Lung (tissue), 12 donors: ENCODE results near the gene ZDHHC1. TPM values are rescaled to one million over a fixed set of nuclear protein-coding genes. Genes with fewer than 3 reads are reported as not detected.

Experiments used
- ATAC-seq: fragments of 200-7000 bp; cut with Tn5 transposase; one replicate; pipeline ENCODE4 v1.9.1; 2020; ENCODE audit warnings: moderate number of reproducible peaks; ENCODE audit not compliant: insufficient read depth, low FRiP score
- DNase-seq, 3 donors: peaks; one replicate each; pipeline ENCODE4 v3.0.0-alpha.2; 2013 to 2017
- H3K27ac ChIP-seq, 2 donors: one replicate each; pipeline ENCODE4 v1.5.1; 2013; ENCODE audit warnings: mild to moderate bottlenecking in 2 of 2, moderate library complexity in 2 of 2, control low read depth in 1 of 2, inconsistent platforms in 1 of 2, low read depth in 1 of 2, low read length in 1 of 2
- H3K27me3 ChIP-seq, 3 donors: one replicate each; pipeline ENCODE4 v1.5.1; 2013; ENCODE audit warnings: low read length in 2 of 3; ENCODE audit not compliant: control insufficient read depth in 3 of 3, insufficient read depth in 3 of 3
- H3K36me3 ChIP-seq, 4 donors: one replicate each; pipeline ENCODE4 v1.5.1; 2013; ENCODE audit warnings: low read length in 4 of 4, mild to moderate bottlenecking in 1 of 4, moderate library complexity in 1 of 4; ENCODE audit not compliant: control insufficient read depth in 4 of 4, insufficient read depth in 4 of 4
- H3K4me1 ChIP-seq, 5 donors: one replicate each; pipeline ENCODE4 v1.5.1; 2013; ENCODE audit warnings: low read length in 5 of 5, mild to moderate bottlenecking in 2 of 5, moderate library complexity in 1 of 5; ENCODE audit not compliant: control insufficient read depth in 5 of 5, insufficient read depth in 5 of 5
- H3K4me3 ChIP-seq: one replicate; pipeline ENCODE4 v1.5.1; 2013; ENCODE audit warnings: mild to moderate bottlenecking, control low read depth, moderate library complexity
- H3K9ac ChIP-seq, 2 donors: one replicate each; pipeline ENCODE4 v1.5.1; 2013; ENCODE audit warnings: low read length in 2 of 2, control low read depth in 1 of 2; ENCODE audit not compliant: insufficient read depth in 1 of 2
- H3K9me3 ChIP-seq, 4 donors: one replicate each; pipeline ENCODE4 v1.5.1; 2013; ENCODE audit warnings: low read length in 3 of 4, mild to moderate bottlenecking in 1 of 4, moderate library complexity in 1 of 4; ENCODE audit not compliant: control insufficient read depth in 4 of 4, insufficient read depth in 3 of 4
- WGBS, 2 donors: extraction: QIAGEN DNeasy Blood & Tissue Kit; methylation state at CpG; one replicate each; pipeline ENCODE4 v1.1.7; 2013; 5-methylcytosine and 5-hydroxymethylcytosine counted together
- polyA plus RNA-seq, 2 donors: library from polyadenylated mRNA; stranded (reverse); fragments of 200-250 nt; gene quantifications; one replicate each; pipeline ENCODE4 v1.2.1, GENCODE V29; 2013
- total RNA-seq, 2 donors: library from RNA; depleted of rRNA in 1 of 2; stranded (reverse); fragments of >200 nt in 1 of 2; gene quantifications; one replicate each; pipeline ENCODE4 v1.2.1, GENCODE V29; 2014 to 2021
- TF ChIP-seq, protein P1 (sequence below): IDR thresholded peaks from 2 replicates; pipeline ENCODE4 v1.5.1; 2012; ENCODE audit warnings: mild to moderate bottlenecking; ENCODE audit errors: control extremely low read depth, extremely low read depth
- donor health status: control.
- donor health status: control.
- donor health status: Bipolar disorder and iron deficiency.
- donor health status: healthy.
- donor health status: DM: yes; HTN: yes; CAD: no.

ZDHHC1 gene
- total and polyA plus RNA-seq, 4 donors = 10.9 to 31.8 (median 21.2) TPM

DNA sequence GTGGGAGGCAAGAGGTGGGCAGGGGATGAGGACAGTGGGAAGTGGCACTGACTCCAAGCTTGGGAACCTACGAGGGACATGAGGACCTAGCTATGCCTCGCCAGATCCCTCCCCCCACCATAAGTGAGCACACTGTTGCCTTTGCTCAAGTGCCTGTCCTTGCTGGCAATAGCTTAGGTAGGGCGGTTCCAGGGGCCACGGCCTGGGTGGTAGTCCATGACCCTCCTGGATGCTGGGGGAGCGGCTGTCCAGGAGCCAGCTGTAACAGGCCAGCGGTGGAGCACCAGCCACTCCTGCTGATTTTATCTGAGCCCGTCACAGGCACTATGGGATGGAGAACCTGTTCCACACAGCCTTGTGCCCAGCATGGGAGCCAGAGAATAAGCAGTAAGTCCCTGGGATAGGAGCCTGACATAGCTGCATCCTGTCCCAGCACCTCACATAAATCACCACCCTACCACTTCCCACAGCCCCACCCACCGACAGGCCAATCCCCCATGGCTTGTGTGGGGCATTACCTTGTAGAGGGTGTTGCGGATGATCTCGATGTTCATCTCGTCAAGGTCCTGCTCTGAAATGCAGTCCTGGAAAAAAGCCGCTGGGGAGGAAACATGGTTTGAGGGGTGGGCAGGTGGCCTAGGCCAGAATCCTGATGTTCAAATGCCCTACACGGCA lies 26.4 kb upstream of the ZDHHC1 start:
- Histone ChIP-seq H3K27ac (no peak overlapping the region), H3K4me3 (no peak overlapping the region), H3K4me1 (peaks cover 17 to 66% (median 30%) of the 10 kb centered on the region in 5 donors), H3K36me3 (peaks cover 0 to 71% (median 10%) of the 10 kb centered on the region in 4 donors), H3K27me3 (no peaks in the 10 kb centered on the region), H3K9me3 (peaks cover 0 to 2% (median 0%) of the 10 kb centered on the region in 4 donors), H3K9ac (no peak overlapping the region)
- TF ChIP-seq, protein P1, sequence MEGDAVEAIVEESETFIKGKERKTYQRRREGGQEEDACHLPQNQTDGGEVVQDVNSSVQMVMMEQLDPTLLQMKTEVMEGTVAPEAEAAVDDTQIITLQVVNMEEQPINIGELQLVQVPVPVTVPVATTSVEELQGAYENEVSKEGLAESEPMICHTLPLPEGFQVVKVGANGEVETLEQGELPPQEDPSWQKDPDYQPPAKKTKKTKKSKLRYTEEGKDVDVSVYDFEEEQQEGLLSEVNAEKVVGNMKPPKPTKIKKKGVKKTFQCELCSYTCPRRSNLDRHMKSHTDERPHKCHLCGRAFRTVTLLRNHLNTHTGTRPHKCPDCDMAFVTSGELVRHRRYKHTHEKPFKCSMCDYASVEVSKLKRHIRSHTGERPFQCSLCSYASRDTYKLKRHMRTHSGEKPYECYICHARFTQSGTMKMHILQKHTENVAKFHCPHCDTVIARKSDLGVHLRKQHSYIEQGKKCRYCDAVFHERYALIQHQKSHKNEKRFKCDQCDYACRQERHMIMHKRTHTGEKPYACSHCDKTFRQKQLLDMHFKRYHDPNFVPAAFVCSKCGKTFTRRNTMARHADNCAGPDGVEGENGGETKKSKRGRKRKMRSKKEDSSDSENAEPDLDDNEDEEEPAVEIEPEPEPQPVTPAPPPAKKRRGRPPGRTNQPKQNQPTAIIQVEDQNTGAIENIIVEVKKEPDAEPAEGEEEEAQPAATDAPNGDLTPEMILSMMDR = no peak
- DNase-seq (no peak), ATAC-seq (no peak)
- WGBS, 2 donors = 80 to 82% methylated on average over 13 of the region's 13 CpGs

DNA sequence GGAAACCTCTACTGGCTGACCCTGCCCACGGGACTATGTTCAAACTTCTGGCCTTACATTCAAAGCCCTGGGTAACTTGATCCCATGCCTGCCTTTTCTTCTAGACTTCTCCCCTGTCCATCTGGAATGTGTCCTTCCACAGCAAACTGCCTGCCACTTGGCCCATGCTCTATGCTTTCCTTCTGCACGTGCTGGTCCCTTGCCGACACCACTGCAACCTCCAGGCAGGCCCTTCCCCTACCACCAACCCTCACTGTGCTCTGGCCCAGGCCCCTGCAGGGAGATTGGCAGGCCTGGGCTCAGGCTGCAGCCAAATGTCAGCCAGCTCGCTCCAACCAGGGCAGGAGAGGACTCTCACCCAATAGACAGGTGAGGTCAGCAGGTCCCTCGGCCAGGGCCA lies 25.6 kb upstream of the ZDHHC1 start:
- ATAC-seq = no peak
- DNase-seq = peak; percentile 79 to 85 (median 80)
- H3K36me3 ChIP-seq = peaks cover 0 to 71% (median 14%) of the 10 kb centered on the region in 4 donors
- no peak overlapping the region for H3K9ac ChIP-seq
- H3K27me3 ChIP-seq = no peaks in the 10 kb centered on the region
- H3K4me1 ChIP-seq = peaks cover 10 to 58% (median 28%) of the 10 kb centered on the region in 5 donors
- H3K4me3 ChIP-seq = no peak overlapping the region
- peaks cover 0 to 2% (median 0%) of the 10 kb centered on the region in 4 donors for H3K9me3 ChIP-seq
- 73 to 88% methylated on average over 5 of the region's 5 CpGs for WGBS, 2 donors
- peak overlapping the region in 1 of 2 donors; percentile 17 for H3K27ac ChIP-seq
- TF ChIP-seq, protein P1 = no peak

DNA sequence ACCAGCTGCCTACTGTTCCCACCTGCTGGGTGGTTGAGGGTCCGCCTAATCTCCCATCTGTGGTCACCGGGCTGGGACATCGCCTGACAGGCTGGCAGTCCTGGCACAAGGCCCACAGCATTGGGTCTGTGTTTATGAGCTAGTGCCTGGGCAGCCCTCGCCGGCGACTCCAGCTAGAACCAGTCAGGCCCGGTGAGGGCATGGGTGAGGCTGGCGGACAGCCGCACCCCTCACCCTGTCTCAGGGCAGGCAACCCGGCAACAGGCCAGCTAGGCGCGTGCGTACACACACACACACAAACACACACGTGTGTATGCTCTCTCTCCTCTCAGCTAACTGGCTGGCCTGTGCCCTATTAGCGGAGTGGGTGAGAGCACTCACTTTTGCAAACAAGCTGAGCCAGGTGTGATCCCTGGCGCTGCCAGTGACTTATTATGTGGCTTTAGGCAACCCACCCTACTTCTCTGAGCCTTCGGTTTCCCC lies 25.0 kb upstream of the ZDHHC1 start:
- Histone ChIP-seq H3K27ac (peak overlapping the region in 1 of 2 donors; percentile 17), H3K36me3 (peaks cover 0 to 75% (median 14%) of the 10 kb centered on the region in 4 donors), H3K27me3 (no peaks in the 10 kb centered on the region), H3K9me3 (peaks cover 0 to 2% (median 0%) of the 10 kb centered on the region in 4 donors), H3K4me1 (peaks cover 4 to 52% (median 22%) of the 10 kb centered on the region in 5 donors), H3K4me3 (no peak overlapping the region), H3K9ac (no peak overlapping the region)
- TF ChIP-seq, protein P1 = no peak
- DNase-seq = peak; percentile 45 to 76 (median 47)
- peak; percentile 49 for ATAC-seq
- WGBS, 2 donors = 65 to 67% methylated on average over 17 of the region's 17 CpGs
